Testis (tissue), 3 donors: ENCODE data around the gene JAM2. TPM values are rescaled to one million over a fixed set of nuclear protein-coding genes. Genes with fewer than 3 reads are reported as not detected.
"Not testable (repeated sequence)": the region's sequence is repeated elsewhere in the genome, so short reads cannot be mapped to it uniquely, and the experiment has no call there.

ENCODE experiments used
- DNase-seq: peaks from one replicate; pipeline ENCODE4 v3.0.0-alpha.2; 2019
- H3K27ac ChIP-seq, 2 donors: fragments of 200-600 bp; sonication (generic); one replicate each; pipeline ENCODE4 v1.5.1; 2019
- H3K27me3 ChIP-seq: fragments of 200-600 bp; sonication (generic); one replicate; pipeline ENCODE4 v1.5.1; 2019
- H3K36me3 ChIP-seq: fragments of 200-600 bp; sonication (generic); one replicate; pipeline ENCODE4 v1.5.1; 2017; ENCODE audit warnings: low read depth; ENCODE audit errors: missing control alignments
- H3K4me1 ChIP-seq: fragments of 200-600 bp; sonication (generic); one replicate; pipeline ENCODE4 v1.5.1; 2019
- H3K4me3 ChIP-seq, 2 donors: fragments of 200-600 bp; sonication (generic); one replicate each; pipeline ENCODE4 v1.5.1; 2017 to 2019
- H3K9me3 ChIP-seq: fragments of 200-600 bp; sonication (generic); one replicate; pipeline ENCODE4 v1.5.1; 2017
- CTCF ChIP-seq, 3 experiments: fragments of 450-650 bp in 2 of 3; fragments of 200-600 bp in 1 of 3; sonication (generic) in 1 of 3; IDR thresholded peaks; one replicate each; pipeline ENCODE4 v1.5.1; 2016 to 2019; ENCODE audit warnings: antibody characterized with exemption in 3 of 3, mild to moderate bottlenecking in 2 of 3, moderate library complexity in 1 of 3
- POLR2A ChIP-seq: fragments of 450-650 bp; IDR thresholded peaks from one replicate; pipeline ENCODE4 v1.6.1; 2017; ENCODE audit warnings: antibody characterized with exemption, mild to moderate bottlenecking, moderate library complexity
- WGBS, 2 donors: methylation state at CpG; one replicate each; pipeline ENCODE4 v1.1.5; 2018; 5-methylcytosine and 5-hydroxymethylcytosine counted together
- intact Hi-C: fragments of 100-400 bp; cut with DNase I; formaldehyde crosslinking; loops from one replicate; pipeline ENCODE4 v1.15.1; 2023; ENCODE audit warnings: low total_unique reads
- polyA plus RNA-seq: library from polyadenylated mRNA; stranded (reverse); fragments of 350-450 nt; fragmentation: Illumina TruSeq; extraction: RNeasy Lipid Tissue Mini Kit (QIAGEN cat#74804); gene quantifications from one replicate; pipeline ENCODE4 v1.2.3, GENCODE V29; 2014; ENCODE audit warnings: low read depth, low replicate concordance; ENCODE audit not compliant: insufficient read depth
- total RNA-seq, 2 donors: library from RNA; depleted of rRNA; stranded (reverse); fragments of >200 nt; gene quantifications; one replicate each; pipeline ENCODE4 v1.2.3, GENCODE V29; 2016

Gene JAM2
- total and polyA plus RNA-seq, 3 donors from 2014 or later: 76.2 to 93.5 (median 91.1) TPM

GRCh38 chr21:25625036-25625435, 14.0 kb upstream of the JAM2 start:
- TF ChIP-seq CTCF (IDR thresholded peaks at IDR 0.05): no peak
- TF ChIP-seq POLR2A: no peak
- Histone ChIP-seq H3K27ac (peak overlapping the region; percentile 33 to 47), H3K36me3 (no peaks in the 10 kb centered on the region), H3K9me3 (no peaks in the 10 kb centered on the region), H3K4me3 (no peak overlapping the region), H3K27me3 (no peaks in the 10 kb centered on the region), H3K4me1 (peaks cover 11% of the 10 kb centered on the region)
- peak; percentile 43 for DNase-seq
- intact Hi-C loops: no loop called here
- 43 to 78% methylated on average over 1 of the region's 1 CpG for WGBS, 2 donors

- H3K4me3 ChIP-seq, DNase-seq, H3K27me3 ChIP-seq, H3K27ac ChIP-seq, intact Hi-C loops, H3K9me3 ChIP-seq, H3K36me3 ChIP-seq: not testable (repeated sequence)
- WGBS, 2 donors: 88 to 92% methylated on average over 11 of the region's 11 CpGs
- H3K4me1 ChIP-seq: peaks cover 11% of the 10 kb centered on the region
These were observed 13.1 kb upstream of the JAM2 start for GRCh38 chr21:25625776-25626555.

GRCh38 chr21:25626757-25627156, 12.3 kb upstream of the JAM2 start:
- intact Hi-C loops: no loop called here
- Histone ChIP-seq H3K9me3 (no peaks in the 10 kb centered on the region), H3K4me3 (no peak overlapping the region), H3K36me3 (no peaks in the 10 kb centered on the region), H3K4me1 (peaks cover 11% of the 10 kb centered on the region), H3K27me3 (no peaks in the 10 kb centered on the region), H3K27ac (peak overlapping the region; percentile 26 to 41)
- peak; percentile 50 for DNase-seq
- TF ChIP-seq CTCF (IDR thresholded peaks at IDR 0.05): no peak
- no peak for TF ChIP-seq POLR2A
- 42 to 44% methylated on average over 2 of the region's 2 CpGs for WGBS, 2 donors

GRCh38 chr21:25632296-25632695, 6.8 kb upstream of the JAM2 start:
- H3K4me1 ChIP-seq: peaks cover 2% of the 10 kb centered on the region
- H3K27me3 ChIP-seq: no peaks in the 10 kb centered on the region
- 91 to 93% methylated on average over 2 of the region's 2 CpGs for WGBS, 2 donors
- H3K36me3 ChIP-seq: no peaks in the 10 kb centered on the region
- no peak overlapping the region for H3K4me3 ChIP-seq
- DNase-seq: no peak
- TF ChIP-seq CTCF (IDR thresholded peaks at IDR 0.05) (no peak), POLR2A (no peak)
- intact Hi-C loops: no loop called here
- no peak overlapping the region for H3K27ac ChIP-seq
- no peaks in the 10 kb centered on the region for H3K9me3 ChIP-seq

GRCh38 chr21:25635310-25635709, 3.7 kb upstream of the JAM2 start:
- TF ChIP-seq POLR2A: no peak
- TF ChIP-seq CTCF (IDR thresholded peaks at IDR 0.05): no peak
- H3K9me3 ChIP-seq: no peaks in the 10 kb centered on the region
- DNase-seq: no peak
- intact Hi-C loops: no loop called here
- peaks cover 4% of the 10 kb centered on the region for H3K4me1 ChIP-seq
- no peak overlapping the region for H3K27ac ChIP-seq
- H3K4me3 ChIP-seq: no peak overlapping the region
- no peaks in the 10 kb centered on the region for H3K36me3 ChIP-seq
- WGBS, 2 donors: 78 to 79% methylated on average over 8 of the region's 8 CpGs
- H3K27me3 ChIP-seq: no peaks in the 10 kb centered on the region
